GM12801 (cell line): ENCODE data around the gene ONECUT3.

Experiments used
- TF ChIP-seq, protein P1 (sequence below): IDR thresholded peaks from one replicate; pipeline ENCODE4 v1.5.1; 2011; ENCODE audit warnings: control low read depth; ENCODE audit not compliant: insufficient read length; ENCODE audit errors: extremely low read depth

The ONECUT3 gene

DNA sequence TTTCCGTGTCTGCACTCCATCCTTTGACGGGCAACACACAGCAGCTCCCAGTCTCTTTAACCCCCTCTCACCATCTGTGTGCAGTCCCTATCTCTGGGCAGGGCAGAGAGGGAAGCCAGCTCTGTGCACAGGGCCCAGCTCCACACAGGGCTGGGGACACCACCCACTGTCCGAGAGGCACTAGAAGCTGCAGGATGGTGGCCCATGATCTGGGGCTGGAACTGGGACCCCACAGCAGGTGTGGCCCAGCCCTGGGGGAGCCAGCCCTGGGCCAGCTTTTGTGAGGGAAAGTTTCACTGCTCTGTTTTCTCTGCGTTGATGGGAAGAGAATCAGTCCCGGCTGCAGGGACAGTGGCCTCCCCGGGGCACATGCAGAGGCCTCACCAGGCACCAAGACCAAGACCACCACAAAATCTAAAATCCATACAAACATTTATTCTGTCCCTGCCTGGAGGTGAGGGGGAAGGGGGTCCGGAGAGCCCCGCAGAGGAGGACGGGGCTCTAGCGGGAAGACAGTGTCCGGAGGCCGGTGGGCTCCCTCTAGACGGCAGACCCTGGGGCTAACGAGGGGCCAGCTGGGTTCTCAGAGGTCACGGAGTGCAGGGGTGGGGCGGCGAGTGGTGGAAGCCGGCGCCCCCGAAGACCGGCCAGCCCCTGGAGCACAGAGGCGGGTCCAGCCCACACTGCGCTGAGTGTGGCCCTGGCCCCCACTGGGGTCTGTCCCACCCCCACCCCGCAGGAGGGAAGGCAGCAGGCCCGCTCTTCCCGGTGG is 61.7 kb downstream of the ONECUT3 start:
- TF ChIP-seq, protein P1, sequence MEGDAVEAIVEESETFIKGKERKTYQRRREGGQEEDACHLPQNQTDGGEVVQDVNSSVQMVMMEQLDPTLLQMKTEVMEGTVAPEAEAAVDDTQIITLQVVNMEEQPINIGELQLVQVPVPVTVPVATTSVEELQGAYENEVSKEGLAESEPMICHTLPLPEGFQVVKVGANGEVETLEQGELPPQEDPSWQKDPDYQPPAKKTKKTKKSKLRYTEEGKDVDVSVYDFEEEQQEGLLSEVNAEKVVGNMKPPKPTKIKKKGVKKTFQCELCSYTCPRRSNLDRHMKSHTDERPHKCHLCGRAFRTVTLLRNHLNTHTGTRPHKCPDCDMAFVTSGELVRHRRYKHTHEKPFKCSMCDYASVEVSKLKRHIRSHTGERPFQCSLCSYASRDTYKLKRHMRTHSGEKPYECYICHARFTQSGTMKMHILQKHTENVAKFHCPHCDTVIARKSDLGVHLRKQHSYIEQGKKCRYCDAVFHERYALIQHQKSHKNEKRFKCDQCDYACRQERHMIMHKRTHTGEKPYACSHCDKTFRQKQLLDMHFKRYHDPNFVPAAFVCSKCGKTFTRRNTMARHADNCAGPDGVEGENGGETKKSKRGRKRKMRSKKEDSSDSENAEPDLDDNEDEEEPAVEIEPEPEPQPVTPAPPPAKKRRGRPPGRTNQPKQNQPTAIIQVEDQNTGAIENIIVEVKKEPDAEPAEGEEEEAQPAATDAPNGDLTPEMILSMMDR: no peak

DNA sequence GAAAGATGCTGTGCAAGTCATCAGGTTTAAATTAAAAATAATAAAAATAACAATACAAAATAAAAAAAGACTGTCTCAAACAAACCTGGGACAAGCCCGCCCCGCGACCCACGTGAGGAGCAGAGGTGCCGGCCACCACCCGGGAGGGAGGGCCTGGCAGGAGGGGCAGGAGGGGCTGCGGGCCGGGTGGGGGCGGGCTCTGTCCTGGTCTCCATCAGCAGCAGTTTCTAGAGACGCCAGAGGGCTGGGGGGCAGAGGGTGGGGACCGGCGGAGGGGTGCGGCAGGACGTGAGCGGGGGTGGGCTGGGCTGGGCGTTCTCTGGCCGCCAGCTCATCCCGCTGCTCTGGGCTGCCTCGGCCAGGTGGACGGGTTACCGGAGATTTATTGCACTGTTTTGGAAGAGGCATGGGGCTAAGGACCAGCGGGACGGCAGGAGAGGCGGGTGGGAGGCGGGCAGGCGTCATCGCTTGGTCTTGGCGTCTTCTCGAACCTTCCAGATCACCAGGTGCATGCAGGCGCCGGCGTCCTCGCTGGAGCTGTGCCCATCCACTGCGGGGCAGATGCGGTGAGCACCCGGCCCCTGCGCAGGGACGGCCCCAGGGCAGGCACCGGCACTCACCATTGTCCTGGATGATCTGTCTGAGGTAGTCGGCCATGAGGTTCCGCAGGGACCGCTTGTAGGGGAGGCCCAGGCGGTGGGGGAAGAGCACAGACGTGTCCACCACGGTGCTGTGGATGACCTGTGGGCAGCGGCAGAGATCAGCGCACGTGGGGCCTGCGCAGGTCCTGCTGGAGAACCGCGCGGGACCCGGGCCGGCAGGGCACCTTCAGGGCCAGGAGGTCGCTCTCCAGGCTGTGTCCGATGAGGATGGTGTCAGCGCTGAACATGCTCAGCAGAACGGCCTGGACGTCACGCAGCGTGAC is 62.6 kb downstream of the ONECUT3 start:
- TF ChIP-seq, protein P1: no peak

DNA sequence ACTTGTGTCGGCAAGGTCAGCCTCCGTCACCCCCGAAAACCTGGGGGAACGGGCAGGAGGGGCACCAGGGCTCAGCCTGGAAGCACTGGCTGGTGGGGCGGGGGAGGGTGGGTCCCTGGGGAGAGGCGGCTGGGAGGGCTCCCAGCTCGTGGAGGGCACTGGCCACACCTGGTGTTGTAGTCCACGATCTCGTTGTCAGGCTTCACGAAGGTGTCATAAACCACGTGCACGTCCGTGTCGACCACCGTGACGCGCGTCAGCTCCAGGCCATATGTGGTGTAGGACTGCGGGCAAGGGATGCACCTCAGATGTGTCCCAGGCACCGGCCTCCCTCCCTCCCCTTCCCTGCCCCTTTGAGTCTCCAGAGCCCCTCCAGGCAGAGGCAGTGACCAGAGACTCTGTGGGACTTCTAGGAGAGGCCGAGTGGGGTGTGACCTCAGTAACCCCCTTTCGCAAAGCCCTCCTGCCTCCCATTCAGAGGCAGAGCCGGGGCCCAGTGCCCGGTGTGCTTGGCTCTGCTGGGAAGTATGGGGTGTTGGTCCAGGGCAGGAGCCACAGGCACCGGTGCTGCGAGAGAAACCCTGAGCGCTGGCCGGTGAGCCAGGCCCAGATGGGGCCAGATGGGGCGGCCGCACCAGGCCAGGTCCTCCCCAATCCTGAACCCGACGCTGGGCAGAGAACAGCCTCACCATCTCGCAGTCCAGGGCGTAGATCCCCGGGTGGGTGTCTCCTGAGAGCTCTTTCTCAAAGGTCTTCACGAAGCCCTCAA is 63.4 kb downstream of the ONECUT3 start:
- TF ChIP-seq, protein P1: no peak

GRCh38 chr19:1817553-1818179 is 64.4 kb downstream of the ONECUT3 start:
- TF ChIP-seq, protein P1: no peak

DNA sequence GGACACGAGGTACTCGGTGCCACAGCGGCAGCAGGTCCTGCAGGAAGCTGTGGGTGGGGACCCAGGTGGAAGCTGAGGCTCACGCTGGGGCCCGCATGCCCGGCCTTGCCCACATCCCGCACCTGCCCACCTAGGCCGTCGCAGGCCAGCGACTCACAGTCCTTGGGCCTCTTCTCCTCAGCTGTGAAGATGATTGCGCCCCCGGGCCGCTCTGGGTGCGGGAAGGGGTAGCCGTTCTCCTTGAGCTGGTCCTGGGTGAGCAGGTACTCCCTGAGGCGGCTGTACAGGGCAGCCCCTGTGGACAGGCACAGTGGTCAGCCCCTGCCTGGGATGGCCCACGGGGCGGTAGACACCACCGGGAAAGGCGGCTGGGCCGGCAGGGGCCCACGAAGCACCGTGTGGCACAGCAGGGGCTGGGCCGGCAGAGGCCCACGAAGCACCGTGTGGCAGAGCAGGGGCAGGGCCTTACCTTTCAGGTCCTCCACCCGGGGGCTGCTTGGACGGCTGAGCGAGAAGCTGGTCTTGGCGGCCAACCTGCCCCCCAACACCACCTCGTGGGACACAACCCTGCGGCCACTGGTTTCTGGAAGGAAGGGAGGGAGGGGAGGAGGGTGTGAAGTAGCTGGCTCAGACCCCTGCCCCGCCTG is 65.4 kb downstream of the ONECUT3 start:
- TF ChIP-seq, protein P1: no peak

- TF ChIP-seq, protein P1: no peak
Observed at GRCh38 chr19:1819341-1820255, 66.3 kb downstream of the ONECUT3 start.
